K562 (cell line): ENCODE results near the gene FRAT1. TPM values are rescaled to one million over a fixed set of nuclear protein-coding genes. Genes with fewer than 3 reads are reported as not detected.

Source experiments
- EP300 ChIP-seq: IDR thresholded peaks from 2 replicates; pipeline ENCODE4 v1.6.1; 2012; ENCODE audit warnings: low read length, improper control_type of control experiment
- MTA2 ChIP-seq: fragments of 450-650 bp; IDR thresholded peaks from 2 replicates; pipeline ENCODE4 v1.6.1; 2016; ENCODE audit warnings: low read depth
- MYNN ChIP-seq, 2 experiments: sonication (generic); formaldehyde crosslinking in 1 of 2; IDR thresholded peaks; 2 replicates each; pipeline versions ENCODE4 v1.5.0 to v1.6.1; 2016 to 2020; ENCODE audit warnings: antibody characterized with exemption in 1 of 2, missing genetic modification reagents in 1 of 2
- NFIX ChIP-seq: fragments of 250-450 bp; sonication (Bioruptor Pico); IDR thresholded peaks from 2 replicates; pipeline ENCODE4 v1.4.0; 2020; ENCODE audit warnings: low read depth, mild to moderate bottlenecking, moderate library complexity
- POLR2AphosphoS5 ChIP-seq: IDR thresholded peaks from 2 replicates; pipeline ENCODE4 v1.6.1; 2011; ENCODE audit warnings: mild to moderate bottlenecking, low read depth, low read length, moderate library complexity; ENCODE audit not compliant: control insufficient read depth, insufficient read depth
- RBM17 ChIP-seq: fragments of 200-400 bp; formaldehyde crosslinking; IDR thresholded peaks from 2 replicates; pipeline ENCODE4 v1.6.1; 2017; ENCODE audit warnings: low read depth, mild to moderate bottlenecking, low read length, borderline replicate concordance
- TRIM24 ChIP-seq, 2 experiments: fragments of 450-650 bp; IDR thresholded peaks; 2 replicates each; pipeline ENCODE4 v1.6.1; 2016
- ZBTB1 ChIP-seq: sonication (generic); formaldehyde crosslinking; IDR thresholded peaks from 2 replicates; pipeline ENCODE4 v1.8.1; 2023; ENCODE audit warnings: missing genetic modification reagents, low read depth, mild to moderate bottlenecking, borderline replicate concordance
- polyA plus RNA-seq, 8 experiments: library from polyadenylated mRNA; depleted of rRNA in 4 of 8; stranded (reverse) in 5 of 8; unstranded in 3 of 8; fragments of >200 nt; fragmentation: Nextera tagmentation in 2 of 8; fragmentation: Illumina TruSeq in 1 of 8; extraction: Ambion mirVana in 2 of 8; extraction: Trizol in 1 of 8; gene quantifications; 2 replicates each; pipeline versions ENCODE4 v1.2.1 to v1.2.3, GENCODE V29; 2011 to 2014; ENCODE audit warnings: inconsistent platforms in 1 of 8, missing spikeins in 1 of 8
- total RNA-seq, 7 experiments: library from RNA; depleted of rRNA in 6 of 7; stranded (reverse); fragments of >200 nt in 6 of 7; fragmentation: Illumina TruSeq in 2 of 7; extraction: Trizol in 2 of 7; gene quantifications; 2 replicates each; pipeline versions ENCODE4 v1.2.1 to v1.2.3, GENCODE V29; 2011 to 2021; ENCODE audit warnings: low replicate concordance in 1 of 7
- TF ChIP-seq, protein P1 (sequence below): fragments of 250-450 bp; sonication (Bioruptor Pico); IDR thresholded peaks from 2 replicates; pipeline ENCODE4 v1.4.0; 2020
- TF ChIP-seq, protein P2 (sequence below): fragments of 450-650 bp; formaldehyde crosslinking; IDR thresholded peaks from 2 replicates; pipeline ENCODE4 v1.4.0; 2020; ENCODE audit warnings: mild to moderate bottlenecking
- TF ChIP-seq, protein P3 (sequence below): fragments of 450-650 bp; IDR thresholded peaks from 2 replicates; pipeline ENCODE4 v1.6.1; 2016
- TF ChIP-seq, protein P4 (sequence below): sonication (generic); formaldehyde crosslinking; IDR thresholded peaks from 2 replicates; pipeline ENCODE4 v1.8.0; 2022; ENCODE audit warnings: mild to moderate bottlenecking, low read depth, missing genetic modification reagents
- TF ChIP-seq, protein P5 (sequence below): sonication (generic); formaldehyde crosslinking; IDR thresholded peaks from 2 replicates; pipeline ENCODE4 v1.8.0; 2023; ENCODE audit warnings: mild to moderate bottlenecking, missing genetic modification reagents

Gene FRAT1
- total and polyA plus RNA-seq, 9 of the 15 experiments (the other 6 are each of a cell fraction or from before 2014, with no cell fraction given), result 0.11 to 4.6 (median 1.4) TPM

DNA sequence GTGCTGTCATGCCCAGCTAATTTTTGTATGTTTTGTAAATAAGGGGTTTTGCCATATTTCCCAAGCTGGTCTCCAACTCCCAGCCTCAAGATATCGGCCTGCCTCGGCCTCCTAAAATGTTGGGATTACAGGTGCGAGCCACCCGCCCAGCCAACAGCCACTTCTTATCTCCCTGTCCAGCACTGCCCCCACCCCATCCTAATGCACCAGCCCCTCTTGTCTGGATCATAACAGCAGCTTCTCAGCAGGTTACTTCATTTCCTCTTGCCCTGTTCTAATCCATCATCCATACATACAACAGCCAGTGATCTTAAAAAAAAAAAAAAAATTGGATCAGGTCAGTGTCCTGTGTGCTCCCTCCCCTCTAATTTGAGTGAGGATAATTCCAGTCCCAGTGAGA is 28.2 kb downstream of the FRAT1 start (continued):
- TF ChIP-seq, protein P1, sequence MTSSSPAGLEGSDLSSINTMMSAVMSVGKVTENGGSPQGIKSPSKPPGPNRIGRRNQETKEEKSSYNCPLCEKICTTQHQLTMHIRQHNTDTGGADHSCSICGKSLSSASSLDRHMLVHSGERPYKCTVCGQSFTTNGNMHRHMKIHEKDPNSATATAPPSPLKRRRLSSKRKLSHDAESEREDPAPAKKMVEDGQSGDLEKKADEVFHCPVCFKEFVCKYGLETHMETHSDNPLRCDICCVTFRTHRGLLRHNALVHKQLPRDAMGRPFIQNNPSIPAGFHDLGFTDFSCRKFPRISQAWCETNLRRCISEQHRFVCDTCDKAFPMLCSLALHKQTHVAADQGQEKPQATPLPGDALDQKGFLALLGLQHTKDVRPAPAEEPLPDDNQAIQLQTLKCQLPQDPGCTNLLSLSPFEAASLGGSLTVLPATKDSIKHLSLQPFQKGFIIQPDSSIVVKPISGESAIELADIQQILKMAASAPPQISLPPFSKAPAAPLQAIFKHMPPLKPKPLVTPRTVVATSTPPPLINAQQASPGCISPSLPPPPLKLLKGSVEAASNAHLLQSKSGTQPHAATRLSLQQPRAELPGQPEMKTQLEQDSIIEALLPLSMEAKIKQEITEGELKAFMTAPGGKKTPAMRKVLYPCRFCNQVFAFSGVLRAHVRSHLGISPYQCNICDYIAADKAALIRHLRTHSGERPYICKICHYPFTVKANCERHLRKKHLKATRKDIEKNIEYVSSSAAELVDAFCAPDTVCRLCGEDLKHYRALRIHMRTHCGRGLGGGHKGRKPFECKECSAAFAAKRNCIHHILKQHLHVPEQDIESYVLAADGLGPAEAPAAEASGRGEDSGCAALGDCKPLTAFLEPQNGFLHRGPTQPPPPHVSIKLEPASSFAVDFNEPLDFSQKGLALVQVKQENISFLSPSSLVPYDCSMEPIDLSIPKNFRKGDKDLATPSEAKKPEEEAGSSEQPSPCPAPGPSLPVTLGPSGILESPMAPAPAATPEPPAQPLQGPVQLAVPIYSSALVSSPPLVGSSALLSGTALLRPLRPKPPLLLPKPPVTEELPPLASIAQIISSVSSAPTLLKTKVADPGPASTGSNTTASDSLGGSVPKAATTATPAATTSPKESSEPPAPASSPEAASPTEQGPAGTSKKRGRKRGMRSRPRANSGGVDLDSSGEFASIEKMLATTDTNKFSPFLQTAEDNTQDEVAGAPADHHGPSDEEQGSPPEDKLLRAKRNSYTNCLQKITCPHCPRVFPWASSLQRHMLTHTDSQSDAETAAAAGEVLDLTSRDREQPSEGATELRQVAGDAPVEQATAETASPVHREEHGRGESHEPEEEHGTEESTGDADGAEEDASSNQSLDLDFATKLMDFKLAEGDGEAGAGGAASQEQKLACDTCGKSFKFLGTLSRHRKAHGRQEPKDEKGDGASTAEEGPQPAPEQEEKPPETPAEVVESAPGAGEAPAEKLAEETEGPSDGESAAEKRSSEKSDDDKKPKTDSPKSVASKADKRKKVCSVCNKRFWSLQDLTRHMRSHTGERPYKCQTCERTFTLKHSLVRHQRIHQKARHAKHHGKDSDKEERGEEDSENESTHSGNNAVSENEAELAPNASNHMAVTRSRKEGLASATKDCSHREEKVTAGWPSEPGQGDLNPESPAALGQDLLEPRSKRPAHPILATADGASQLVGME (CRISPR knock-in tag), result no peak
- TF ChIP-seq TRIM24 (IDR thresholded peaks at IDR 0.05) (peak in 1 of 2 experiments; percentile 44; a peak in 1 of 4 replicates), MYNN (IDR thresholded peaks at IDR 0.05) (no peak), MYNN (CRISPR knock-in tag; IDR thresholded peaks at IDR 0.05) (no peak), POLR2AphosphoS5 (peak; percentile 44; the same call in 1 of the 2 replicates), MTA2 (peak; percentile 33; the same call in 1 of the 2 replicates), EP300 (peak; percentile 70; the same call in 1 of the 2 replicates), RBM17 (no peak), ZBTB1 (CRISPR knock-in tag) (no peak), NFIX (no peak)
- TF ChIP-seq, protein P2, sequence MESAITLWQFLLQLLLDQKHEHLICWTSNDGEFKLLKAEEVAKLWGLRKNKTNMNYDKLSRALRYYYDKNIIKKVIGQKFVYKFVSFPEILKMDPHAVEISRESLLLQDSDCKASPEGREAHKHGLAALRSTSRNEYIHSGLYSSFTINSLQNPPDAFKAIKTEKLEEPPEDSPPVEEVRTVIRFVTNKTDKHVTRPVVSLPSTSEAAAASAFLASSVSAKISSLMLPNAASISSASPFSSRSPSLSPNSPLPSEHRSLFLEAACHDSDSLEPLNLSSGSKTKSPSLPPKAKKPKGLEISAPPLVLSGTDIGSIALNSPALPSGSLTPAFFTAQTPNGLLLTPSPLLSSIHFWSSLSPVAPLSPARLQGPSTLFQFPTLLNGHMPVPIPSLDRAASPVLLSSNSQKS (CRISPR knock-in tag), result no peak
- TF ChIP-seq, protein P3, sequence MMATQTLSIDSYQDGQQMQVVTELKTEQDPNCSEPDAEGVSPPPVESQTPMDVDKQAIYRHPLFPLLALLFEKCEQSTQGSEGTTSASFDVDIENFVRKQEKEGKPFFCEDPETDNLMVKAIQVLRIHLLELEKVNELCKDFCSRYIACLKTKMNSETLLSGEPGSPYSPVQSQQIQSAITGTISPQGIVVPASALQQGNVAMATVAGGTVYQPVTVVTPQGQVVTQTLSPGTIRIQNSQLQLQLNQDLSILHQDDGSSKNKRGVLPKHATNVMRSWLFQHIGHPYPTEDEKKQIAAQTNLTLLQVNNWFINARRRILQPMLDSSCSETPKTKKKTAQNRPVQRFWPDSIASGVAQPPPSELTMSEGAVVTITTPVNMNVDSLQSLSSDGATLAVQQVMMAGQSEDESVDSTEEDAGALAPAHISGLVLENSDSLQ, result peak; percentile 40; the same call in 1 of the 2 replicates
- TF ChIP-seq, protein P4, sequence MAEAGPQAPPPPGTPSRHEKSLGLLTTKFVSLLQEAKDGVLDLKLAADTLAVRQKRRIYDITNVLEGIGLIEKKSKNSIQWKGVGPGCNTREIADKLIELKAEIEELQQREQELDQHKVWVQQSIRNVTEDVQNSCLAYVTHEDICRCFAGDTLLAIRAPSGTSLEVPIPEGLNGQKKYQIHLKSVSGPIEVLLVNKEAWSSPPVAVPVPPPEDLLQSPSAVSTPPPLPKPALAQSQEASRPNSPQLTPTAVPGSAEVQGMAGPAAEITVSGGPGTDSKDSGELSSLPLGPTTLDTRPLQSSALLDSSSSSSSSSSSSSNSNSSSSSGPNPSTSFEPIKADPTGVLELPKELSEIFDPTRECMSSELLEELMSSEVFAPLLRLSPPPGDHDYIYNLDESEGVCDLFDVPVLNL (CRISPR knock-in tag), result no peak
- TF ChIP-seq, protein P5, sequence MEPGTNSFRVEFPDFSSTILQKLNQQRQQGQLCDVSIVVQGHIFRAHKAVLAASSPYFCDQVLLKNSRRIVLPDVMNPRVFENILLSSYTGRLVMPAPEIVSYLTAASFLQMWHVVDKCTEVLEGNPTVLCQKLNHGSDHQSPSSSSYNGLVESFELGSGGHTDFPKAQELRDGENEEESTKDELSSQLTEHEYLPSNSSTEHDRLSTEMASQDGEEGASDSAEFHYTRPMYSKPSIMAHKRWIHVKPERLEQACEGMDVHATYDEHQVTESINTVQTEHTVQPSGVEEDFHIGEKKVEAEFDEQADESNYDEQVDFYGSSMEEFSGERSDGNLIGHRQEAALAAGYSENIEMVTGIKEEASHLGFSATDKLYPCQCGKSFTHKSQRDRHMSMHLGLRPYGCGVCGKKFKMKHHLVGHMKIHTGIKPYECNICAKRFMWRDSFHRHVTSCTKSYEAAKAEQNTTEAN (CRISPR knock-in tag), result no peak
